Stimulated activated CD8-positive, alpha-beta memory T cell treated with anti-CD3 and anti-CD28 coated beads, Interleukin-15, amount 100 ng/mL, for 24 hours (primary cell): ENCODE data around the gene AKT3.
"Not testable (repeated sequence)": the region's sequence is repeated elsewhere in the genome, so short reads cannot be mapped to it uniquely, and the experiment has no call there.

ENCODE experiments used
- DNase-seq: peaks from one replicate; pipeline ENCODE4 v3.0.0-alpha.2; 2020; ENCODE audit warnings: low read depth

AKT3 gene

DNA sequence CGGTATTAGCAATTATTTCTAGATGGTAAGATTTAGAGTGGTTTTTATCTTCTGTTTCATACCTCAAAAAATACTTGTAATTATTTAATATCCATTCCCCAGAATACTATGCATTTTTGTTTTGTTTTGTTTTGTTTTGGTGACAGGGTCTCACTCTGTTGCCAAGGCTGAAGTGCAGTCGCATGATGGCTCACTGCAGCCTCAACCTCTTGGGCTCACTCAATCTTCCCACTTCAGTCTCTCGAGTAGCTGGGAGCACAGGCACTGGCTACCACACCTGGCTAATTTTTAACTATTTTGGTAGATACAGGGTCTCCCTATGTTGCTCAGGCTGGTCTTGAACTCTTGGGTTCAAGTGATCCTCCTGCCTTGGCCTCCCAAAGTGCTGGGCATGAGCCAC lies 252.7 kb downstream of the AKT3 start:
- no peak for DNase-seq

DNA sequence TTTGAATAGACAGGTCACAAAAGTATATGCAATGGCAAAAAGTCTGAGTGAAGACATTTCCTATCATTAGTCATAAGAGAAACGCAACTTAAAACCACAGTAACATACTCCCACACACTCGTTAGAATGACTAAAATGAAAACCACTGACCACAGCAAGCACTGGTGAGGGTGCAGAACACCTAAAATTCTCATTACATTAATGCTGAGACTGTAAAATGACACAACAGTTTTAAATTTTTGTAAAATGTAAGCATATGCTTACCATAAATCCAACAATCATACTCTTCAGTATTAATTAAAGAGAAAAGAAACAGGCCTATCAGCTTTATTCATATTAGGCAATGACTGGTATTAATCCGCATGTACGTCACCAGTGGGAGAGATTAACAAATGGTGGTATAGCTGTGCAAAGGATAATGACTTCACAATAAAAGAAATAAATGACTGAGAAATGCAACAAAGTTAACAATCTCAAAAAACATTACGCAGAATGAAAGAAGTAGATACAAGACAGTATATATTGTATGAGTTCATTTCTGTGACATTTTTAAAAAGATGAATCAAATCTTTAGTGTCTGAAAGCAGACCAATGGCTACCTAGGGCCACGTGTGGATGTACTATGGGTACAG lies 253.5 kb downstream of the AKT3 start:
- no peak for DNase-seq

DNA sequence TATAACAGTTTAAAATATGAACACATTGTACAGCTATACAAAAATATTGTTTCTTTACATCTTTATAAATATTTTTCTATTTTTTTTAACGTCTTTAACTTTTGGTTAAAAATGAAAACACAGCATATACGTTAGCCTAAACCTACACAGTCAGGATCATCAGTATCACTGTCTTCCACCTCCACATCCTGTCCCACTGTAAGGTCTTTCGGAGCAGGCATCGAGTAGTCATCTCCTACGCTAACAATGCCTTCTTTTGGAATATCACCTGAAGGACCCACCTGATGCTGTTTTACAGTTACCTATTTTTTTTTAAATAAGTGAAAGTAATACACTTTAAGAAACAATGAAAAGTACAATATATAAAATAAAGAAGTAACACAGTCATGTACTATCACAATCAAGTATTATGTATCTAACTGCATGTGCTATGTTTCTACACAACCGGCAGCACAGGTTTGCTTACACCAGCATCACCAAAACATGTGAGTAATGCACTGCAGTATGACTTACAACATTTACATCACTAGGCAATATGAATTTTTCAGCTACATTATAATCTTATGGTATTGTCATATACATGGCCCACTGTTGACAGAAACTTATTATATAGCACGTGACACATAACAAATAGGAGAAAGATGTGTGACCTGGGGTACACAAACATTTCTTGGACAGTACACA lies 254.4 kb downstream of the AKT3 start:
- DNase-seq, result no peak

DNA sequence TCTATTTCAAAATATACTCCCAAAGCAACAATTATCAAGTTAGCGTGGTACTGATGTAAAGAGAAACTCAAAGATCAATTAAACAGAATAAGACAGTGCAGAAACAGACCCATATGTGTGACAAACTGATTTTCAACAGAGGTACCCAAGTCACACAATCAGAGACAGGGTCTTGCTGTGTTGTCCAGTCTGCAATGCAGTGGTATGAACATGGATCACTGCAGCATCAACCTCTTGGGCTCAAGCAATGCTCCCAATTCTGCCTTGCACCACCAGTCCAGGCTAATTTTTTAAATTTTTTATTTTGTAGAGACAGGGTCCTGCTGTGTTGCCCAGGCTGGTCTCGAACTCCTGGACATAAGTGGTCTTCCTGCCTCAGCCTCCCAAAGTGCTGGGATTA lies 255.6 kb downstream of the AKT3 start:
- no peak for DNase-seq

DNA sequence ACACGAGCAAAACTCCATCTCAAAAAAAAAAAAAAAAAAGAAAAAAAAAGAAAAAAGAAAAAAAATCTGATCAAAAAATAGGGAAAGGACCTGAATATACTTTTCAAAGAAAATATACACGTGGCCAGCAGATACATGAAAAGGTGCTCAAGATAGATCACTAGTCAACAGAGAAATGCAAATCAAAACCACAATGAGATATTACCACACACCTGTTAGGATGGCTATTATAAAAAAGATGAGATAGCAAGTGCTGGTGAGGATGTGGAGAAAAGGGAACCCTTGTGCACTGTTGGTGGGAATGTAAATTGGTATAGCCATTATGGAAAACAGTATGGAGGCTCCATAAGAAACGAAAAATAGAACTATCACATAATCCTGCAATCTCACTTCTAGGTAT lies 260.8 kb downstream of the AKT3 start:
- not testable (repeated sequence) for DNase-seq

DNA sequence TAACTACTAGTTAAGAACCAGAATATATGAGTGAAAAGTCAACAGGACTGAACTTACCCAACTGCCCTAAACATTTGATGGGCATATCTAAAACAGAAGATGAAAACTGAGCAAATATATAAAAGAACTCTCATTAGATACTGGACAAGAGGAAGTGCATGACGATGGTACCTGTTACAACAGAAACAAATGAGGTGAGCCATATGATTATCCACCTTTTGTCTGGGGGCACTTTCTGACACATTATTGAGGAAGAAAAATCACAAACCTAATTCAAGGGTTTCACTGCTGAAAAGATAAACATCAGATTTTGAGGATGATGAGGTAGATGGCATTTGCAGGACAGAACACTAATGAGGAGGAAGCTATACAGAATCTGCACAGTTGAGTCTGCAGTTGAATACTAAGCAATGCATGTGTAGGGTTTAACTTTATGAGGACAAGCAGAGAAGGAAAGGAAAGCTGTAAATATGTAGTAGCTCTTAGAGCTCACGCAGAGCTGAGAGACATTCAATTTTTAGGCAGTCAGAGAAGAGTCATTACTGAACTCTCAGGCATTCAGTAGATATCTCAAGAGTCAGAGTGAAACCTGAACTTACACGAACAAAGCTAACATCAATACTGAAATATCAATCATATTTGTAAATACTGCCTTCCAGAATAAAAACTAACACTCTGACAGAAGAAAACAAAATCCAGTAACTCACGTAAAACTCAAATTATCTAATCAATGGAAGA lies 262.1 kb downstream of the AKT3 start:
- DNase-seq, result no peak

DNA sequence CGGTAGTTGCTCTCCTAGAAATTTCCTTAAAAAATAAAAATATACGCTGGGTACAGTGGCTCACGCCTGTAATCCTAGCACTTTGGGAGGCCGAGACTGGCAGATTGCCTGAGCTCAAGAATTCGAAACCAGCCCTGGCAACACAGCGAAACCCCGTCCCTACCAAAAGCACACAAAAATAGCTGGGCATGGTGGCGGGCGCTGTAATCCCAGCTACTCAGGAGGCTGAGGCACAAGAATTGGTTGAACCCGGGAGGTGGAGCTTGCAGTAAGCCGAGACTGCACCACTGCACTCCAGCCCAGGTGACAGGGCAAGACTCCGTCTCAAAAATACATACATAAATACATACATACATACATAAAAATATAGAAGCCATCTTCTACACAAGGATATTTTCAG lies 262.8 kb downstream of the AKT3 start:
- no peak for DNase-seq

DNA sequence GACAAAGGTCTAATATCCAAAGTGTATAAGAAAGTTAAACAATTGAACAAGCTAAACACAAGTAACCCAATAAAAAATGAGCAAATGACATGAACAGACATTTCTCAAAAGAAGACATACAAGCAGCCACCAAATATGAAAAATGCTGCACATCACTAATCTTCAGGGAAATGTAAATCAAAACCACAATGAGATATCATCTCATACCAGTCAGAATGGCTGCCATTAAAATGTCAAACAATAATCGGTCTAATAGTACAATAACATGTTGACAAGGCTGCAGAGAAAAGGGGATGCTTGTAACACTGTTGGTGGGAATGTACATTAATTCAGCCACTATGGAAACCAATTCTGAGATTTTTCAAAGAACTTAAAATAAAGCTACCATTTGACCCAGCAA lies 264.1 kb downstream of the AKT3 start:
- no peak for DNase-seq

DNA sequence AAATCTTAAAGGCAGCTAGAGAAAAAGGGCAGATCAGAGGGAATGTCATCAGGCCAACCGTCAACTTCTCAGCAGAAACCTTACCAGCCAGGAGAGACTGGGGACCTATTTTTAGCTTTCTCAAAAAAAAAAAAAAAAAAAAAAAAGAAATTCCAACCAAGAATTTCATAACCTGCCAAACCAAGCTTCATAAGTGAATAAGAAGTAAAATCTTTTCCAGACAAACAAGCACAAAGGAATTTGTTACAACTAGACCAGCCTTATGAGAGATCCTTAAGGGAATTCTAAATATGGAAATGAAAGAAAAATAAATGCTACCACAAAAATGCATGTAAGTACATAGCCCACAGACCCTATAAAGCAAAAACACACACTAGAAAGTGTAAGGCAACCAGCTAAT lies 267.7 kb downstream of the AKT3 start:
- no peak for DNase-seq

DNA sequence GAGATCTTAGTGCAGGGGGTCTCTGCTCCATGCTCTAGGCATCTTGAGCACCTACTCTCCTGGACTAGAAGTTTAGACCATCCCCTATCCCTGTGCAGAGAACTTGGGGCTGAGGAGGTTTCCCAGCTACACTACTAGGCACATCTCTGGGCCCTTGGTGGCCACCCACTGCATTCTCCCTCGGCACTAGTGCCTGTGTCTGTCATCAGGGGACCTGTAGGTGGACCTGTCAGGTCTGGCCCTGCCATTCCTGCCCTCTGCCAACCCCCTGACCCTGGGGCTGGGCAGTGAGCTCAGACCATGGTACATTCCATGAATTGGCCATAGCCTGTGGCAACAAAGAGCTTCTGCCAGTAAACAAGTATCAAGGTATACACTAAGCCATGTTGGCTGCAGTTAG lies 269.1 kb downstream of the AKT3 start:
- no peak for DNase-seq

DNA sequence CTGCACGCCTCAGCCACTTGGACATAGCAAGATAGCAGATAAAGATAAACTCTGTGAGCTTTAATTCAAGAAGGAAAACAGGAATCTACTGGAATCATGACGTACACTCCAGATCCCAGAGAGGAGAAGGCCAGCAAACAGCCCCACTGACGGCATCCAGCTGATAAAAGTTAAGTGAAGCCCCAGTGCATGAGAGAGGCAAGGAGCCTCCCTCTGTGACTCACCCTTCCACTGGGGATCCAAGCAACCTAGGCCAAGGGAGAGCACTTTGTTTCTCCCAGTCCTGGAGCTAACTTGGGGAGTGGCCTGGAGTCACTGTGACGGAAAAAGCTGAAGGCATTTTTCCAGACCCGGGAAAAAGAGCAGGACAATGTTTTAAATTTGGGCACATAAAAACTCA lies 270.0 kb downstream of the AKT3 start:
- no peak for DNase-seq

DNA sequence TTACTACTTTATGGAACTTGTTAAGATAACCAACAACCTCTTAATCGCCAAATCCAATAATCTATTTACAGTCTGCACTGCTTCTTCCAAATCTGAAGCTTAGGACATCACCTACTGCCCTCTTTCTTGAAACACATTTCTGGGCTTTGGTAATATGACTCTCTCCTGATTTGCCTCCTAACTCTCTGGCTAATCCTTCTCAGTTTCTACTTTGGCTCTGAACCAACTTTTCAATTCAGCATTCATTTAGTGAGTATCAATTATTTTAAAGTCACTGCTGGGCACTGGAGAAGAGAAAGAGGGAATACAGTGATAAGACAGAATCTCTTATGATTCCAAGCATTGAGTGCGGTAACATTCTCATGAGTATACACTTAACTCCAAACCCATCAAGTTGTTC lies 275.0 kb downstream of the AKT3 start:
- no peak for DNase-seq

DNA sequence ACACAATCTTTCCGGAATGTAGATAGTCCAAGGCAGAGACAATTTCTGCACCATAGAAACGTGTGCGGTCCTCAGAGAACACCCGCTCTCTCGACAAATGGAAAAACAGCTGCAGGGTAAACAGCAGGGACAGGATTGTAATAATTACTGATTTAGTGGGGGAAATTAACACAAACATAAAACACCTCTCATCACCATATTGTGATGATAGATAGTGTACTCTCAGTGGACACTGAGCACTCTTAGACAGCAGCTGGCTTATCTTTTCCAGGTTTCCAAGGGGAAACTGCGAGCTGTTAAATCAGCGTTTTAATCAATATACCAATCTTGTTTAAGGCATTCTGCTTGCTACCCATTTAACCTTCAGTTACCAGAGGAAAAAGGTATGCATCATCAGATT lies 277.1 kb downstream of the AKT3 start:
- no peak for DNase-seq

DNA sequence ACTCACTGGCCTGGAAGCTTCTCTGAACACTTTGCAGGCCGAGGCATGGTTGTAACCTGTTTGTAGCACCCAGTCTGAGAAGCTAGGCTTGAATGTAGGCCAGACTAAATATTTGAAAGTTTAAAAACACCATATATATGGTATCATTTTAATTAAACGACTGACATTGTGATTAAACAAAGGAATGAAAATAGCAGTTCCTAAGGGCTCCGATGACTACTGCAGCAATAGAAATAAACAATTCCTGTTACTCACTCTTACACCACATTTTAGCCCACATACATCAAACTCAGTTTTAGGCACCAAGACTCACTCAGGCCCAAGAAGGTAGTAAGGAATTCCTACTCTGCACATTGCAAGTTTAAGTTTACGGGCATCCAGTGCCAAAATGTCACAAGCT lies 281.2 kb downstream of the AKT3 start:
- no peak for DNase-seq

DNA sequence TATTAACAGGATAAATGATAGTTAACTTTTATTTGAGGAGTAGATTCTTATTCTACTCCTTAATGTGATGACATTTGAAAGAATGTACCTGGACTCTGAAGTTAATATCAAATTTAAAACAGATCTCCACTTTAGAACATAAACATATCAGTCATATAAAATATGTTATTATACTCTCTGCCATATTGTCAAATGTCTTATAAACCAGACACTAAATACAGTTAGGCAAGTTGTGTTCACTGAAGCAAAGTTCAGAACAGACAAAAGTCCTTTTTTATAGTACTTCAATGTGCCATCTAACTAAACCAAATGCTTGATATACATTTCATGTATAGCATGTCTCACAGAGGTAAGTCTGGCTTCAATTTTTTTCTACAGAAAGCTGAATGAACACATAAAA lies 285.2 kb downstream of the AKT3 start:
- DNase-seq, result no peak

DNA sequence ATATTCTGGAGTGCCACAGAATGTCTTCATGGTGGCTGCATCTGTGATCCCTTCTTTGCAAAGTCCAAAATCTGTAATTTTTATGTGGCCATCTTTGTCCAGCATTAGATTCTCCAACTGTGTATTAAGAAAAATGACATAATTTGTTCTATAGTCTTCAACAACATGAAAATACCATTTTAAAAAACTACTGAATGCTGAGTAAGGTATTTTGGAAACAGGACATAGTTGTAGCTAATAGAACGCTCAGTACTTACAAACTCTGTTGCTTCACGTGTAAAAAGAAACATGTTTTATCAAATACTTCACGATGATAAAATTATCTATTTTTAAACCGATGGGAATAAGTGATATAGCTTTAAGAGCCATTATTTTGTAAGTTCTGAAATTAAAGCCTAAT lies 286.3 kb downstream of the AKT3 start:
- DNase-seq, result no peak

DNA sequence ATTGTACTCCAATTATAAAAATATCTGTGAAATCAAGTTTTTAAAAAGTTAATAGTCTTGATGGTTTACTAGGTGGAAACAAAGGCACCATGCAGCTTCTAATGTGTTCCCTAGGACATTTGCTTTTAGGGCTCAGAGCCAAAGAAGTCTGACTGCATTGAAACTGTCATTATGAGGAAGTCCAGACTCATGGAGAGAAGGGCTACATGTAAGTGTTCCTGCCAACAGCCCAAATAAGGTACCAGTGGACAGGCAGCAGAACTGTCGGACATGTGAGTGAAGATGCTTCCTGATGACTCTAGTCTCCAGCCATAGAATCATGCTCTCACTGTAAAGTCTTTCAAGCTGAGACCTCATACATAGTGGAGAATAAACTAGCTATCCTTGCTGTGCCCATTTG lies 287.6 kb downstream of the AKT3 start:
- no peak for DNase-seq

DNA sequence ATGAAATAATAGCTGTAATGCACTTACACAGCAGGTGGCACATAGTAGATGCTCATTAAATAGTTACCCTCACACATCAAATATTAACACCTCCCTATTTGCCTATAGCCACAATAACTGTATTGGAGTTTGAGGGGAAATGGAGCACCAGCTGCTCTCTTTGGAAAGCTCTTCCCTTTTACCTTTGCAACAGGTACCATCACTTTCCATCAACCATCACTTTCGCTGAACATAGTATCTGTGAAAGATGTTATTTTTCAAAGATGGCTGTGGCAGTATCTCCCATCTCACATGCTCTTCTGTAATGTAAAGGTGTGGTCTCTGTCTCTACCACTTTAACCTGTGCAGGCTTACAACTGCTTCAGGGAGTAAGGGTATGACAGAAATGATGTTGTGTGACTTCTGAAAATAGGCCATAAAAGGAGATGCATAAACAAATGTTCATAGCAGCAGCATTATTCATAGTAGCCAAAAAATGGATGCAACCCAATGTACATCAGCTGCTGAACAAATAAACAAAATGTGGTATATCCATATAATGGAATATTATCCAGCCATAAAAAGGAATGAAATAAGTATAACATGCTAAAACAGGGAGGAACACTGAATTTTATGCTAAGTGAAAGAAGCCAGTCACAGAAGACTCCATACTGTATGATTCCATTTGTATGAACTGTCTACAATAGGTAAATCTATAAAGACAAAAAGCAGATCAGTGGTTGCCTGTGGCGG lies 288.3 kb downstream of the AKT3 start:
- DNase-seq, result no peak

DNA sequence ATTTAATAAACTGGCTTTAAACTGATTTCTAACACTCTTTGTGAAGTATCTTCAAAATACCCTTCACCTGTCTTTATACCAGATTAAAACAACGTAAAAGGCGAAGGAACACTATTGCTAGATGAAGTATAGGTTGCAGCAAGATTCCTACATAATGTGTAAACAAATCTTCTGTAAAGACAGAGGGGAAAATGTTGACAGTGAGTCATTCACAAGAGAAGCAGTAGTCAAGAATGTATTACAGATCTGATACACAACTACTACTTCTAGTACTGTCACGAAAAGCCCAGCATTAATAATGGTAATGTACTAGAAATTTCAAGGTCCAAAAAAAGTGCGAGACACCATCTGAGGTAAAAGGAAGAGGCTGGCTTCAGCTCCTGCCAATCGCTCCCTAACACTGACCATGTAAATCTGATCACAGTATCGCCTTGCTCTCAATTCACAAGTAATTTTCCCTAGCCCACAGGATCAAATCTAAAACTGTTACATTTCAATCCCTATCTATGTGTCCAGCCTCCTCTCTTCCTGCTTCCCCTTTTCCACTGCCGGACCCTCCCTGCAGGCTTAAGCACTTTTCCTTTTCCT lies 290.4 kb downstream of the AKT3 start:
- DNase-seq, result no peak

DNA sequence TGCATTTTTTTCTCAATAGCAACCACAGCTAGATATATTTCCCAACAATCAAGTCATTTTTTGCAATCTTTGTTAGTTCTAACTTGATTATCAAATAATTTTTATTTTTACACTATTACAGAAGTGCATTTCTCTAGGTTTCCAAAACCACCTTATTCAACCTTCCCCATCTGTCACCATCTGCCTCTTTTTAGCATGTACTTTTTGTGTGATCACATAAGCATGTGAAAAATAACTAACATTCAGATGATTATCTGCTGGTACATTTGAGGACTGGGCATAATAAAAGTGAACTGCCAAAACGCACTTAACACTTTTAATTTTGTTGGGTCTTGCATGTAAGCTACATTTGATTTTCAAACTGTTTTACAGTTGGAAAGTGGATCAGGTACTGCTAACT lies 291.5 kb downstream of the AKT3 start:
- DNase-seq, result no peak

DNA sequence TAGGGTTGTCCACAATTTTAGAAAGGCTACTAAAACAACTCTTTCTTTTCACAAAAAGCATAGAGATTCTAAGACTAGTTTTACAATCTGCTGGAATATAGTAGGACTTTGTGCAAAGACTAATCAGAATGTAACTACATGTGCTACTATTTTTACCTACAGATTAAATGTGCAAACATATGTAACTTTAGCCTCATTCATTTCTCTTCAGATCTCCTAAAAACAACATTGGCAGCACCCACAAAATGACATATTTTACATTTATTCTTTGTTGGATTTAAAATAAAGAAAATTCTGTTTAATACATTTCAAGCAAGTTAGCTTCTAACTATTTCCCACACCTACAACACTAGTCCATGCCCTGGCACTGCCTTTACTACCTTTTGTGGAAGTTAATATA lies 292.2 kb downstream of the AKT3 start:
- DNase-seq, result no peak

DNA sequence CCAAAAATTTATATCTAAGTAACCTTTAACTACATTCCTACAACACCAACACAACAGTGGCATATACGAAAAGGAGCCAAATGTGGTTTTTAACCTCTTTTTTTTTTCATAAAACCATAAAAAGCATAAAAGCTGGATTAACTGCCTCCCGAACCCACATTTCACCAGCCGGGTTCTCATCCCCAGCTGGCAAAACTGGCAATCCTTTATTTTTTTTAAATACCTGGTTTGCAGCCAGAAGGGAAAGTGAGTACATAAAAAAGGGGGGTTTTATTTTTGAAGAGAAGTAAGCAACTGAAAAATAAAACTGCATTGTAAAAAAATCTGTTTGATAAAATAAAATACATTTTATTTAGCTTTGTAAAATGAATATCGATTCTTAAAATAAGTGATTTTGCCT lies 295.4 kb downstream of the AKT3 start:
- no peak for DNase-seq

DNA sequence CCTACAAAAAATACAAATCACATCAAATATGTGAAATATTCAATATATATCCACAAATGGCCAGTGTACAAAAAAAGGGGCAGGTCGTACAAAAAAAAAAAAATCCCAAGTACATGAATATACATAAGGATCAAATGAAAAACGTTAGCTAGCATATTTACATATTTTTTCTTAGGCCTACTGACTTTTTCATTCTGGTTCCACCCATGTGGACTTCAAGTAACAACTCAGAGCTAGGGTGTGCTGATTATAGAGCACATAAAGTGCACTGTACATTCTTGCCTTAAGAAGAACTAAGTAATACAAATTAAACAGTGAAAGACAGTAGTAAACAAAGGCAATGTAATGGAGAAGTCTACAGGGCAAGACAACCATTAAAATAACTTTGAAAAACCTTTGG lies 297.0 kb downstream of the AKT3 start:
- no peak for DNase-seq
